DMS153 (cell line): ENCODE results near the gene COL9A2.

Experiments used
- DNase-seq: peaks from one replicate; lab custom pipeline; 2025; lab: John Stamatoyannopoulos, UW

The COL9A2 gene

GRCh38 chr1:40257688-40258444, 59.2 kb downstream of the COL9A2 start, which contains the start of gene ZMPSTE24:
Gene ZMPSTE24 (plus strand): TSS chr1:40258236. CDS start chr1:40258272, 36 bp downstream.
- DNase-seq = peak; percentile 100

DNA sequence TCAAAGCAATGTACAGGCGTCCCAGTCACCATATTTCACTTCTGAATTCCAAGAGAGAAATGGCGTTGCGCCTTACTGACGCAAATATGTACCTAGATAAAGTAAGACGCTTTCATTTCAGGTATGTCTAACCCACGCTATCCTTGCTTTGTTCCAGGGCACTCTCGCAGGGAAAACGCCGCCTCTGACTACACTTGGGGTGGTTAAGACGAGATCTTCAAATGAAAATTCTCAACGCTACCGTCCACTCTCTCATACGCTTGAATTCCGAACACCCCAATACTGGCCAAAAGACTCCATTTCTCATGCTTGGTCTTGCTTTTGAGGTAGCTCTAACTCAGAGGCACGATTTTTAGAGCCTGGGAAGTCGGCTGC, 59.8 kb downstream of the COL9A2 start:
- no peak for DNase-seq

DNA sequence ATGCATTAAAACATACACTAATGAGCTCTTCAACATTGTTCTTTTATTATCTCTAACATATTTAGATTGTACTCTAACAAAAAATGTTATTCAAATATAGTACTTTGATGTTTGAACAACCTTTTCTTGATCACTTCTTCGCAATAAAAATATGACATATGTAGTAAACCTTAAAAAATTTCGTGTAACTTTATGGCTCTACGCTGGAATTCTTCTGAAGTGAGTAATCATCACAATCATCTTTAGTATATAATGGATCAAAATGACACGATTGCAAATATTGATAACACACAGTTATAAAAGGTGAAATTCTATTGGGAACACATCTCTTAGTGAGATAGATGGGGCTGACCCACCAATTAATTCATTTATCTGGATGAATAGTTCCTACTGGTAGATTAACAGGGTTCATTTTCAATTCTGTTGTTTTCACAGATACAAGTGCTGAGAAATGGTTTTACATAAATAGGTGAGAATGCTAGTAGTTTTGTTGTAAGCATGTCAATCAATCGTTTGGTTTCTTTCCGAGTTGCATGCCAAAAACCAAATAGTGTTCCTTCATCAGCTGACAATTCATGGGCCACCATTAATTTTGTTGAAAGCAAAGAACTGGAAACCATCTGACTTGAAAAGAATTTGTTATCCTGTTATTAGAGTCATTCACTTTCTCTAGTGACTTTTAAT, 60.5 kb downstream of the COL9A2 start:
- DNase-seq = no peak

DNA sequence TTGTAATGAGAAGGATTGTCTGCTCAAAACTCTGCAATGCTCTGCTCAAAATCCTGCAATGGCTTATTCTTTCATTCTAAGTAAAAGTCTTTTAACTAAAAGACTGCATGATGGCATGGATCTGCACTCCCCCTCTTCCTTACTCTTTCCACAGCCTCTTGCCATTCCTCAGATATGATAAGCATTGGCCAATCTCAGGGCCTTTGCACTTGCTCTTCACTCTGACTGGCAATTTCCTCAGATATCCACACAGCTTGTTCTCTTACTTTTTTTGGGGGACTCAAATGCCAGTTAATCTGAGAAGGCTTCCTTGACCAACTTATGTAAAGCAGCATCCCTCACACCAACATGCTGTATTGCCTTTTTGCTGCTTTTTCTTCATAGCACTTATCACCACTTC, 61.9 kb downstream of the COL9A2 start:
- no peak for DNase-seq

GRCh38 chr1:40252601-40253000, 64.5 kb downstream of the COL9A2 start:
- no peak for DNase-seq

- DNase-seq = no peak
These were observed 65.6 kb downstream of the COL9A2 start for GRCh38 chr1:40251456-40251855.
